Lung (tissue), 12 donors: ENCODE results near the gene VMAC. TPM values are rescaled to one million over a fixed set of nuclear protein-coding genes. Genes with fewer than 3 reads are reported as not detected.

ENCODE experiments used
- ATAC-seq: fragments of 200-7000 bp; cut with Tn5 transposase; one replicate; pipeline ENCODE4 v1.9.1; 2020; ENCODE audit warnings: moderate number of reproducible peaks; ENCODE audit not compliant: insufficient read depth, low FRiP score
- DNase-seq, 3 donors: peaks; one replicate each; pipeline ENCODE4 v3.0.0-alpha.2; 2013 to 2017
- H3K27ac ChIP-seq, 2 donors: one replicate each; pipeline ENCODE4 v1.5.1; 2013; ENCODE audit warnings: mild to moderate bottlenecking in 2 of 2, moderate library complexity in 2 of 2, control low read depth in 1 of 2, inconsistent platforms in 1 of 2, low read depth in 1 of 2, low read length in 1 of 2
- H3K27me3 ChIP-seq, 3 donors: one replicate each; pipeline ENCODE4 v1.5.1; 2013; ENCODE audit warnings: low read length in 2 of 3; ENCODE audit not compliant: control insufficient read depth in 3 of 3, insufficient read depth in 3 of 3
- H3K36me3 ChIP-seq, 4 donors: one replicate each; pipeline ENCODE4 v1.5.1; 2013; ENCODE audit warnings: low read length in 4 of 4, mild to moderate bottlenecking in 1 of 4, moderate library complexity in 1 of 4; ENCODE audit not compliant: control insufficient read depth in 4 of 4, insufficient read depth in 4 of 4
- H3K4me1 ChIP-seq, 5 donors: one replicate each; pipeline ENCODE4 v1.5.1; 2013; ENCODE audit warnings: low read length in 5 of 5, mild to moderate bottlenecking in 2 of 5, moderate library complexity in 1 of 5; ENCODE audit not compliant: control insufficient read depth in 5 of 5, insufficient read depth in 5 of 5
- H3K4me3 ChIP-seq: one replicate; pipeline ENCODE4 v1.5.1; 2013; ENCODE audit warnings: mild to moderate bottlenecking, control low read depth, moderate library complexity
- H3K9ac ChIP-seq, 2 donors: one replicate each; pipeline ENCODE4 v1.5.1; 2013; ENCODE audit warnings: low read length in 2 of 2, control low read depth in 1 of 2; ENCODE audit not compliant: insufficient read depth in 1 of 2
- H3K9me3 ChIP-seq, 4 donors: one replicate each; pipeline ENCODE4 v1.5.1; 2013; ENCODE audit warnings: low read length in 3 of 4, mild to moderate bottlenecking in 1 of 4, moderate library complexity in 1 of 4; ENCODE audit not compliant: control insufficient read depth in 4 of 4, insufficient read depth in 3 of 4
- WGBS, 2 donors: extraction: QIAGEN DNeasy Blood & Tissue Kit; methylation state at CpG; one replicate each; pipeline ENCODE4 v1.1.7; 2013; 5-methylcytosine and 5-hydroxymethylcytosine counted together
- polyA plus RNA-seq, 2 donors: library from polyadenylated mRNA; stranded (reverse); fragments of 200-250 nt; gene quantifications; one replicate each; pipeline ENCODE4 v1.2.1, GENCODE V29; 2013
- total RNA-seq, 2 donors: library from RNA; depleted of rRNA in 1 of 2; stranded (reverse); fragments of >200 nt in 1 of 2; gene quantifications; one replicate each; pipeline ENCODE4 v1.2.1, GENCODE V29; 2014 to 2021
- TF ChIP-seq, protein P1 (sequence below): IDR thresholded peaks from 2 replicates; pipeline ENCODE4 v1.5.1; 2012; ENCODE audit warnings: mild to moderate bottlenecking; ENCODE audit errors: control extremely low read depth, extremely low read depth
- donor health status: control.
- donor health status: control.
- donor health status: Bipolar disorder and iron deficiency.
- donor health status: healthy.
- donor health status: DM: yes; HTN: yes; CAD: no.

Gene VMAC
- total and polyA plus RNA-seq, 4 donors: 3.3 to 7.2 (median 5.7) TPM

DNA sequence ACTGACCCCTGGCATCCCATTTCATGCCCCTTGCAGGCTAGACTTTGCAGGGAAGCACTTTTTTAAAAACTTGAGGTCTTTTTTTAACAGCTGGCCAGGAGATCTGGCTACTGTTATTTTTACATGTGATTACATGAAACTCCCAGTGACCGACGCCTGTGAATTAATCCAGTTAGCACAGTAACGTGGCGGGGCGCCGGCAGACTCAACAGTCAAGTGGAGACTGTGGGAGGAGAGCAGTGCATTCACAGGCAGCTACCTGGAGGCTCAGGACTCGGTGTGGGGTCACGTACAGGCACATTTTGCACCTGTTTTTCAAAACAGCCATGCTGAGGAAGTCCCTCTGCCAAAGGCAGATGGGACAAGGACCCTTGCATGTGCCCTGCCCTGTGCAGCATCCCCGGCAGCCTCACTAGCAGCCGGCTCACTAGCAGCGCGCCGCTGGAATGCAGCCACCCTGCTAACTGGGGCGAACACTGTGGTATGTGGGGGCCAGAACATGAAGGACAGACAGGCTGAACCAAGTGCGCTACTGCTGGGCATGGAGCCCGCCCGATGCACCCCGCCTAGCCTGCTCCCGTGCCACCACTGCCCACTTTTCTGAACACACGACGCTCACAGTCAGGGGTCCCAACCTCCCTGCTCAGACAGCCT is 28.1 kb downstream of the VMAC start:
- H3K27me3 ChIP-seq: no peaks in the 10 kb centered on the region
- H3K4me3 ChIP-seq: no peak overlapping the region
- no peak for DNase-seq
- TF ChIP-seq, protein P1, sequence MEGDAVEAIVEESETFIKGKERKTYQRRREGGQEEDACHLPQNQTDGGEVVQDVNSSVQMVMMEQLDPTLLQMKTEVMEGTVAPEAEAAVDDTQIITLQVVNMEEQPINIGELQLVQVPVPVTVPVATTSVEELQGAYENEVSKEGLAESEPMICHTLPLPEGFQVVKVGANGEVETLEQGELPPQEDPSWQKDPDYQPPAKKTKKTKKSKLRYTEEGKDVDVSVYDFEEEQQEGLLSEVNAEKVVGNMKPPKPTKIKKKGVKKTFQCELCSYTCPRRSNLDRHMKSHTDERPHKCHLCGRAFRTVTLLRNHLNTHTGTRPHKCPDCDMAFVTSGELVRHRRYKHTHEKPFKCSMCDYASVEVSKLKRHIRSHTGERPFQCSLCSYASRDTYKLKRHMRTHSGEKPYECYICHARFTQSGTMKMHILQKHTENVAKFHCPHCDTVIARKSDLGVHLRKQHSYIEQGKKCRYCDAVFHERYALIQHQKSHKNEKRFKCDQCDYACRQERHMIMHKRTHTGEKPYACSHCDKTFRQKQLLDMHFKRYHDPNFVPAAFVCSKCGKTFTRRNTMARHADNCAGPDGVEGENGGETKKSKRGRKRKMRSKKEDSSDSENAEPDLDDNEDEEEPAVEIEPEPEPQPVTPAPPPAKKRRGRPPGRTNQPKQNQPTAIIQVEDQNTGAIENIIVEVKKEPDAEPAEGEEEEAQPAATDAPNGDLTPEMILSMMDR: no peak
- peaks cover 0 to 58% (median 28%) of the 10 kb centered on the region in 5 donors for H3K4me1 ChIP-seq
- no peaks in the 10 kb centered on the region for H3K9me3 ChIP-seq
- peaks cover 6 to 56% (median 30%) of the 10 kb centered on the region in 4 donors for H3K36me3 ChIP-seq
- no peak for ATAC-seq
- no peak overlapping the region for H3K9ac ChIP-seq
- H3K27ac ChIP-seq: no peak overlapping the region
- WGBS, 2 donors: 90 to 94% methylated on average over 21 of the region's 21 CpGs

- TF ChIP-seq, protein P1: no peak
- H3K27me3 ChIP-seq: no peaks in the 10 kb centered on the region
- WGBS, 2 donors: 89 to 97% methylated on average over 20 of the region's 20 CpGs
- DNase-seq (no peak), ATAC-seq (no peak)
- H3K4me3 ChIP-seq: no peak overlapping the region
- no peak overlapping the region for H3K27ac ChIP-seq
- H3K9me3 ChIP-seq: no peaks in the 10 kb centered on the region
- H3K4me1 ChIP-seq: peaks cover 0 to 60% (median 28%) of the 10 kb centered on the region in 5 donors
- peaks cover 2 to 54% (median 26%) of the 10 kb centered on the region in 4 donors for H3K36me3 ChIP-seq
- H3K9ac ChIP-seq: no peak overlapping the region
Observed at GRCh38 chr19:5933391-5934068, 28.9 kb downstream of the VMAC start.

DNA sequence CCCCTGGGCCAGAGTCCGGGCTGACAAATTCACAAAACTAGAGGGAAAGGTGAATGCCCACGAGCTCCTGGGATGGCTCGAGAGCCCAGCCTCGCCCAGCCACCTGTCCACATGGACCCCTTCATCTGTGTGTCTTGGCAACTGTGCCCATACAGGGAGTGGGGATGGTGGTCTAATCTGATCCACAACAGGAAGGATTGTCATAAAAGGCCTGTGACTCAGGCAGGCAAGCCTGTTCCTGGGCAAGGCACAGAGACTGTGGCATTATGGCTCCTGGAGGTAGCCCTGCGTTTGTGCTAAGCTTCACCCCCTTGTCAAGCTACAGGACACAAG is 29.4 kb downstream of the VMAC start:
- Histone ChIP-seq H3K27ac (no peak overlapping the region), H3K4me3 (no peak overlapping the region), H3K9me3 (no peaks in the 10 kb centered on the region), H3K4me1 (peaks cover 0 to 60% (median 28%) of the 10 kb centered on the region in 5 donors), H3K36me3 (peaks cover 2 to 51% (median 25%) of the 10 kb centered on the region in 4 donors), H3K9ac (no peak overlapping the region), H3K27me3 (no peaks in the 10 kb centered on the region)
- whole genome bisulfite sequencing, 2 donors: 90 to 96% methylated on average over 5 of the region's 5 CpGs
- no peak for ATAC-seq
- no peak for DNase-seq
- TF ChIP-seq, protein P1: no peak
